CD14-positive monocyte (primary cell): ENCODE data around the gene ZAR1L. TPM values are rescaled to one million over a fixed set of nuclear protein-coding genes. Genes with fewer than 3 reads are reported as not detected.

ENCODE experiments used
- DNase-seq, 3 donors: peaks; one replicate each; pipeline ENCODE4 v3.0.0-alpha.2; 2011 to 2022
- H2AFZ ChIP-seq: 2 replicates; pipeline ENCODE4 v1.6.0; 2012; ENCODE audit warnings: mild to moderate bottlenecking, low read depth, low read length, inconsistent platforms; ENCODE audit not compliant: insufficient read depth, poor library complexity, severe bottlenecking
- H3K27ac ChIP-seq, 2 donors: 1 replicate in 1 of 2; 2 replicates in 1 of 2; pipeline ENCODE4 v1.5.1; 2012 to 2013; ENCODE audit warnings: low read length in 2 of 2, control low read depth in 1 of 2, inconsistent platforms in 1 of 2, low read depth in 1 of 2, mild to moderate bottlenecking in 1 of 2
- H3K27me3 ChIP-seq, 2 donors: one replicate each; pipeline versions ENCODE4 v1.6.0 to v1.6.1; 2011 to 2013; ENCODE audit warnings: low read length in 2 of 2; ENCODE audit not compliant: control insufficient read depth in 2 of 2, insufficient read depth in 2 of 2
- H3K36me3 ChIP-seq, 2 donors: replicated peaks in 1 of 2; 1 replicate in 1 of 2; 2 replicates in 1 of 2; pipeline versions ENCODE4 v1.5.1 to v1.6.1; 2012 to 2013; ENCODE audit warnings: low read length in 2 of 2, control low read depth in 1 of 2, inconsistent platforms in 1 of 2, mild to moderate bottlenecking in 1 of 2; ENCODE audit not compliant: insufficient read depth in 2 of 2, control insufficient read depth in 1 of 2
- H3K4me1 ChIP-seq, 2 donors: 1 replicate in 1 of 2; 2 replicates in 1 of 2; pipeline versions ENCODE4 v1.5.1 to v1.6.1; 2012 to 2013; ENCODE audit warnings: low read length in 2 of 2, control low read depth in 1 of 2, inconsistent platforms in 1 of 2, mild to moderate bottlenecking in 1 of 2, moderate library complexity in 1 of 2; ENCODE audit not compliant: insufficient read depth in 2 of 2, control insufficient read depth in 1 of 2
- H3K4me2 ChIP-seq: replicated peaks from 2 replicates; pipeline ENCODE3; 2012; ENCODE audit warnings: low read length, moderate library complexity, mild to moderate bottlenecking; ENCODE audit not compliant: poor library complexity, severe bottlenecking; ENCODE audit errors: extremely low read depth
- H3K4me3 ChIP-seq, 3 experiments: fragments of 200-600 bp in 1 of 3; sonication (generic) in 1 of 3; replicated peaks in 1 of 3; 1 replicate in 2 of 3; 2 replicates in 1 of 3; pipeline ENCODE4 v1.5.1; 2011 to 2013; ENCODE audit warnings: low read length in 3 of 3, mild to moderate bottlenecking in 3 of 3, control low read depth in 2 of 3, low read depth in 2 of 3, inconsistent platforms in 1 of 3, moderate library complexity in 1 of 3
- H3K79me2 ChIP-seq: 2 replicates; pipeline ENCODE4 v1.6.0; 2012; ENCODE audit warnings: mild to moderate bottlenecking, control low read depth, inconsistent platforms, low read length, moderate library complexity; ENCODE audit not compliant: insufficient read depth
- H3K9ac ChIP-seq: 2 replicates; pipeline ENCODE4 v1.6.0; 2017; ENCODE audit warnings: low read length, mild to moderate bottlenecking; ENCODE audit not compliant: insufficient read depth, poor library complexity, severe bottlenecking
- H3K9me3 ChIP-seq, 2 donors: replicated peaks in 1 of 2; 1 replicate in 1 of 2; 2 replicates in 1 of 2; pipeline versions ENCODE4 v1.5.1 to v1.6.1; 2012 to 2013; ENCODE audit warnings: low read length in 2 of 2, control low read depth in 1 of 2; ENCODE audit not compliant: control insufficient read depth in 1 of 2, insufficient read depth in 1 of 2
- H4K20me1 ChIP-seq: 2 replicates; pipeline ENCODE4 v1.6.0; 2012; ENCODE audit warnings: mild to moderate bottlenecking, low read length, control low read depth, moderate library complexity; ENCODE audit not compliant: insufficient read depth
- H3K27ac Mint-ChIP-seq, 7 donors: one replicate each; pipeline ENCODE4 v1.8.0; 2020; ENCODE audit warnings: mild to moderate bottlenecking in 7 of 7, mixed read lengths in 7 of 7, moderate library complexity in 6 of 7, inconsistent platforms in 2 of 7
- H3K27me3 Mint-ChIP-seq, 3 donors: one replicate each; pipeline ENCODE4 v1.8.0; 2021 to 2022; ENCODE audit warnings: low read depth in 3 of 3, mild to moderate bottlenecking in 3 of 3, mixed read lengths in 3 of 3, moderate library complexity in 3 of 3, inconsistent platforms in 1 of 3
- H3K36me3 Mint-ChIP-seq, 2 donors: one replicate each; pipeline ENCODE4 v1.8.0; 2020; ENCODE audit warnings: mixed read lengths in 2 of 2, inconsistent platforms in 1 of 2, mild to moderate bottlenecking in 1 of 2
- H3K4me1 Mint-ChIP-seq: one replicate; pipeline ENCODE4 v1.8.0; 2020; ENCODE audit warnings: mild to moderate bottlenecking, mixed read lengths
- H3K4me3 Mint-ChIP-seq, 2 donors: one replicate each; pipeline ENCODE4 v1.8.0; 2020; ENCODE audit warnings: mild to moderate bottlenecking in 2 of 2, mixed read lengths in 2 of 2, moderate library complexity in 1 of 2
- H3K9me3 Mint-ChIP-seq, 7 donors: one replicate each; pipeline ENCODE4 v1.8.0; 2020 to 2022; ENCODE audit warnings: mixed read lengths in 7 of 7, mild to moderate bottlenecking in 6 of 7, moderate library complexity in 6 of 7, inconsistent platforms in 2 of 7
- WGBS: methylation state at CpG from one replicate; pipeline ENCODE4 v1.1.5; 2013; ENCODE audit warnings: missing lambda C conversion rate; ENCODE audit not compliant: insufficient coverage; 5-methylcytosine and 5-hydroxymethylcytosine counted together
- intact Hi-C, 2 donors: fragments of 100-400 bp; cut with micrococcal nuclease; formaldehyde crosslinking; loops; one replicate each; pipeline versions ENCODE4 v1.15.0 to v1.15.1; 2023
- polyA plus RNA-seq, 3 donors: library from polyadenylated mRNA; depleted of rRNA in 1 of 3; unstranded in 2 of 3; stranded (reverse) in 1 of 3; fragments of 300-500 nt in 2 of 3; fragments of >200 nt in 1 of 3; fragmentation: Illumina TruSeq in 2 of 3; gene quantifications; 1 replicate in 2 of 3; 2 replicates in 1 of 3; pipeline ENCODE4 v1.2.3, GENCODE V29; 2012 to 2021
- TF ChIP-seq, protein P1 (sequence below): fragments of 200-600 bp; IDR thresholded peaks from one replicate; pipeline ENCODE4 v1.8.0; 2022; ENCODE audit warnings: antibody characterized with exemption, mild to moderate bottlenecking

Gene ZAR1L
- polyA plus RNA-seq, 3 donors = not detected

DNA sequence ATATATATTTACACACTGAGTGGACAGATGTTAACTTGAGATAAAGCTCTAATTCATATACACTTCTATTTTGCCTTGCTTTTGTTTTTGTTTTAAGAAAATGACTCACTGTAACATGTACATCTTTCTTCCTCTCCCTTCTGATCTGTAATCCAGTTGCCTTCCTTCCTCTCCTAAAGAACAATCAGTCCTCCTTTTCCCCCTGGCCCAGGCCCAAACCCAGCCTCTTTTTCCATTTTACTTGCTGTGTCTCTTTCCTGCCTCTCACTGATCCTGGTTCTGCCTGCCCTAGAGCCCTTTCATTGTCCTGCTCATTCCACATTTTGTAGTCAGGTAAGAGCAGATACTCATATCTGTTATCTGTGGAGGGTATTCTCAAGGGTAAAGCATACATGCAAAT lies 50.8 kb downstream of the ZAR1L start:
- TF ChIP-seq, protein P1, sequence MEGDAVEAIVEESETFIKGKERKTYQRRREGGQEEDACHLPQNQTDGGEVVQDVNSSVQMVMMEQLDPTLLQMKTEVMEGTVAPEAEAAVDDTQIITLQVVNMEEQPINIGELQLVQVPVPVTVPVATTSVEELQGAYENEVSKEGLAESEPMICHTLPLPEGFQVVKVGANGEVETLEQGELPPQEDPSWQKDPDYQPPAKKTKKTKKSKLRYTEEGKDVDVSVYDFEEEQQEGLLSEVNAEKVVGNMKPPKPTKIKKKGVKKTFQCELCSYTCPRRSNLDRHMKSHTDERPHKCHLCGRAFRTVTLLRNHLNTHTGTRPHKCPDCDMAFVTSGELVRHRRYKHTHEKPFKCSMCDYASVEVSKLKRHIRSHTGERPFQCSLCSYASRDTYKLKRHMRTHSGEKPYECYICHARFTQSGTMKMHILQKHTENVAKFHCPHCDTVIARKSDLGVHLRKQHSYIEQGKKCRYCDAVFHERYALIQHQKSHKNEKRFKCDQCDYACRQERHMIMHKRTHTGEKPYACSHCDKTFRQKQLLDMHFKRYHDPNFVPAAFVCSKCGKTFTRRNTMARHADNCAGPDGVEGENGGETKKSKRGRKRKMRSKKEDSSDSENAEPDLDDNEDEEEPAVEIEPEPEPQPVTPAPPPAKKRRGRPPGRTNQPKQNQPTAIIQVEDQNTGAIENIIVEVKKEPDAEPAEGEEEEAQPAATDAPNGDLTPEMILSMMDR = no peak
- Histone ChIP-seq H3K27me3 (no peaks in the 10 kb centered on the region), H3K79me2 (no peaks in the 10 kb centered on the region), H3K4me3 (no peak overlapping the region), H3K4me2 (no peak overlapping the region), H4K20me1 (no peaks in the 10 kb centered on the region), H3K9me3 (no peaks in the 10 kb centered on the region), H3K36me3 (peaks cover 88 to 99% of the 10 kb centered on the region in 2 donors), H3K27ac (no peak overlapping the region), H2AFZ (no peak overlapping the region), H3K9ac (no peak overlapping the region), H3K4me1 (no peaks in the 10 kb centered on the region)
- H3K27ac Mint-ChIP-seq = peak overlapping the region in 3 of 7 donors; percentile 8 to 40 (median 13)
- H3K4me1 Mint-ChIP-seq = no peaks in the 10 kb centered on the region
- H3K4me3 Mint-ChIP-seq = no peak overlapping the region
- peaks cover 84 to 95% of the 10 kb centered on the region in 2 donors for H3K36me3 Mint-ChIP-seq
- intact Hi-C loops = no loop called here
- no peaks in the 10 kb centered on the region for H3K27me3 Mint-ChIP-seq
- no peak for DNase-seq
- no peaks in the 10 kb centered on the region for H3K9me3 Mint-ChIP-seq

DNA sequence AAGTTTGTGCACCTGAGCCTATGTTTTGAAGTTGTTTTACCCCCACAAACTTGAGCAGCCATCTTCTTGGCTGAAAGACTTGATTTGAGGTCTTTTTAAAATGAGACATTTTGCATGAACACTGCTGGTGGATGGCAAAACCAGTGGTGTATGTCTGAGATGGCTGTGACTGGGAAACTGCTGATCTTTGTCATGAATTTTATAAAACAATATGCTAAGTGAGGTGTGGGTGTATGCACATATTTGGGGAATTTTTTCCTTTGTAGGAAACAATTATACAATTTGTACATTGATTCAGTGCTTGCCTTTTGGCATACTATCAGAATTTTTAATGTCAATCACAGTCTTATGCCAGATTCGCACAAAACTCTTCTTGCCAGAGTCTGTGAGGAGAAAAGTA lies 52.5 kb downstream of the ZAR1L start:
- Histone ChIP-seq H3K4me2 (no peak overlapping the region), H2AFZ (no peak overlapping the region), H3K36me3 (peaks cover 91 to 100% of the 10 kb centered on the region in 2 donors), H3K4me3 (no peak overlapping the region), H3K79me2 (no peaks in the 10 kb centered on the region), H3K27ac (no peak overlapping the region), H3K9me3 (no peaks in the 10 kb centered on the region), H3K27me3 (no peaks in the 10 kb centered on the region), H4K20me1 (no peaks in the 10 kb centered on the region), H3K4me1 (no peaks in the 10 kb centered on the region), H3K9ac (no peak overlapping the region)
- TF ChIP-seq, protein P1 = no peak
- H3K9me3 Mint-ChIP-seq = no peaks in the 10 kb centered on the region
- no CpG with 5 or more reads among the region's 1 CpG for WGBS
- H3K4me3 Mint-ChIP-seq = no peak overlapping the region
- intact Hi-C loops = no loop called here
- H3K36me3 Mint-ChIP-seq = peaks cover 83 to 90% of the 10 kb centered on the region in 2 donors
- no peaks in the 10 kb centered on the region for H3K4me1 Mint-ChIP-seq
- H3K27ac Mint-ChIP-seq = no peak overlapping the region
- no peaks in the 10 kb centered on the region for H3K27me3 Mint-ChIP-seq
- no peak for DNase-seq
